PC-9 (cell line): ENCODE data around the gene TIRAP. TPM values are rescaled to one million over a fixed set of nuclear protein-coding genes. Genes with fewer than 3 reads are reported as not detected.

Source experiments
- BruUV-seq: library from RNA; stranded (reverse); fragments of 400-500 nt; replicated peaks from 2 replicates; lab custom pipeline; 2021; lab: Mats Ljungman, UMichigan
- CTCF ChIA-PET: fragments of 300-600 bp; sonication (Branson Sonifier 250); formaldehyde crosslinking; loops from one replicate; lab custom pipeline; 2022; ENCODE audit warnings: antibody characterized with exemption; lab: Charles Lee
- POLR2A ChIA-PET: fragments of 300-600 bp; sonication (Branson Sonifier 250); formaldehyde crosslinking; loops from one replicate; lab custom pipeline; 2022; ENCODE audit warnings: antibody characterized with exemption; ENCODE audit not compliant: unreplicated experiment; lab: Charles Lee
- DNase-seq, 2 experiments: peaks; one replicate each; pipeline versions ENCODE4 v3.0.0 to v3.0.0-alpha.2; 2015 to 2022; ENCODE audit warnings: mixed read lengths in 1 of 2
- H2AFZ ChIP-seq: fragments of 200-600 bp; sonication (generic); 2 replicates; pipeline ENCODE4 v1.8.1; 2017; ENCODE audit warnings: antibody characterized with exemption
- H3F3A ChIP-seq: fragments of 200-600 bp; sonication (generic); 2 replicates; pipeline ENCODE4 v1.8.1; 2017; ENCODE audit warnings: antibody characterized with exemption, mild to moderate bottlenecking, low read depth; ENCODE audit not compliant: insufficient read depth
- H3K27ac ChIP-seq: fragments of 200-600 bp; sonication (generic); 2 replicates; pipeline ENCODE4 v1.6.1; 2016; ENCODE audit warnings: mixed run types
- H3K27me3 ChIP-seq: fragments of 200-600 bp; sonication (generic); 2 replicates; pipeline ENCODE4 v1.6.1; 2016; ENCODE audit warnings: low read depth, mixed run types; ENCODE audit not compliant: insufficient read depth
- H3K36me3 ChIP-seq: fragments of 200-600 bp; sonication (generic); 2 replicates; pipeline ENCODE4 v1.6.1; 2016; ENCODE audit warnings: low read depth, mixed run types
- H3K4me1 ChIP-seq: fragments of 200-600 bp; sonication (generic); replicated peaks from 2 replicates; pipeline ENCODE4 v1.6.1; 2016; ENCODE audit warnings: mixed run types; ENCODE audit not compliant: insufficient read depth
- H3K4me2 ChIP-seq: fragments of 200-600 bp; sonication (generic); 2 replicates; pipeline ENCODE4 v1.6.1; 2017; ENCODE audit warnings: mixed run types
- H3K4me3 ChIP-seq: fragments of 200-600 bp; sonication (generic); 2 replicates; pipeline ENCODE4 v1.6.1; 2016; ENCODE audit warnings: mixed run types
- H3K79me2 ChIP-seq: fragments of 200-600 bp; sonication (generic); 2 replicates; pipeline ENCODE4 v1.6.1; 2017; ENCODE audit warnings: low read depth, mixed run types
- H3K9me2 ChIP-seq: fragments of 200-600 bp; sonication (generic); 2 replicates; pipeline ENCODE4 v1.8.1; 2017; ENCODE audit warnings: mild to moderate bottlenecking; ENCODE audit not compliant: insufficient read depth
- H3K9me3 ChIP-seq: fragments of 200-600 bp; sonication (generic); 2 replicates; pipeline ENCODE4 v1.8.1; 2016; ENCODE audit warnings: low read depth; ENCODE audit not compliant: insufficient read depth
- H4K20me1 ChIP-seq: fragments of 200-600 bp; sonication (generic); 2 replicates; pipeline ENCODE4 v1.8.1; 2017; ENCODE audit not compliant: insufficient read depth
- EZH2 ChIP-seq: fragments of 200-600 bp; sonication (generic); IDR thresholded peaks from 2 replicates; pipeline ENCODE4 v1.8.0; 2017; ENCODE audit warnings: antibody characterized with exemption, low read depth
- intact Hi-C: fragments of 100-400 bp; cut with micrococcal nuclease; formaldehyde crosslinking; loops from one replicate; pipeline ENCODE4 v1.10.0; 2022; ENCODE audit not compliant: unreplicated experiment
- total RNA-seq: library from RNA; stranded (reverse); gene quantifications from 2 replicates; pipeline ENCODE4 v1.2.3, GENCODE V29; 2021
- TF ChIP-seq, protein P1 (sequence below): fragments of 200-600 bp; sonication (generic); conservative IDR thresholded peaks from 2 replicates; pipeline ENCODE4 v1.6.1; 2017; ENCODE audit warnings: mixed run types, antibody characterized with exemption, mild to moderate bottlenecking, moderate library complexity

TIRAP gene
- total RNA-seq, 1 experiment from 2014 or later, result 12.7 TPM

DNA sequence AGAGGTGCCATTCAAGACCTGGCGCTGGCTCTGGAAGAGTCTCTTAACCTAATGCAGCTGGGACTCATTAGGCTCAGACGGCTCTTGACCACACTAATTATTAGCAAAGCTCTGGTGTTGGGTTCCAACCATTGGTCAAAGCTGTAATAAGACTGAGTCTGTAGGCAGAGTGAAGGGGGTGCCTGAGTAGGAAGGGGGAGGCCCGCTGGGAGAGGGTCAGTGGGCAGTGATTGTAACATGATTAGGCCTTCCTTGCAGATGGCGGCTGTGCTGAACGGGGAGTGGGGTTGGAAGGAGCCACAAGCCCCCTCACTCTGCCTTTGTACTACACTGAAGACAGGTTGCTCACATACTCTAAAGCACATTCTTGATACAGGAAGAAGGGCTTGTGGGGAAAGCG is 19.4 kb upstream of the TIRAP start:
- no peaks in the 10 kb centered on the region for H3K27me3 ChIP-seq
- H3K4me2 ChIP-seq, result no peak overlapping the region
- DNase-seq, result no peak
- CTCF ChIA-PET, result no interaction called here
- H3K4me1 ChIP-seq, result peaks cover 10% of the 10 kb centered on the region; the same call in 1 of the 2 replicates
- no peaks in the 10 kb centered on the region for H3K9me3 ChIP-seq
- TF ChIP-seq, protein P1, sequence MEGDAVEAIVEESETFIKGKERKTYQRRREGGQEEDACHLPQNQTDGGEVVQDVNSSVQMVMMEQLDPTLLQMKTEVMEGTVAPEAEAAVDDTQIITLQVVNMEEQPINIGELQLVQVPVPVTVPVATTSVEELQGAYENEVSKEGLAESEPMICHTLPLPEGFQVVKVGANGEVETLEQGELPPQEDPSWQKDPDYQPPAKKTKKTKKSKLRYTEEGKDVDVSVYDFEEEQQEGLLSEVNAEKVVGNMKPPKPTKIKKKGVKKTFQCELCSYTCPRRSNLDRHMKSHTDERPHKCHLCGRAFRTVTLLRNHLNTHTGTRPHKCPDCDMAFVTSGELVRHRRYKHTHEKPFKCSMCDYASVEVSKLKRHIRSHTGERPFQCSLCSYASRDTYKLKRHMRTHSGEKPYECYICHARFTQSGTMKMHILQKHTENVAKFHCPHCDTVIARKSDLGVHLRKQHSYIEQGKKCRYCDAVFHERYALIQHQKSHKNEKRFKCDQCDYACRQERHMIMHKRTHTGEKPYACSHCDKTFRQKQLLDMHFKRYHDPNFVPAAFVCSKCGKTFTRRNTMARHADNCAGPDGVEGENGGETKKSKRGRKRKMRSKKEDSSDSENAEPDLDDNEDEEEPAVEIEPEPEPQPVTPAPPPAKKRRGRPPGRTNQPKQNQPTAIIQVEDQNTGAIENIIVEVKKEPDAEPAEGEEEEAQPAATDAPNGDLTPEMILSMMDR, result no peak
- TF ChIP-seq EZH2, result no peak
- H3K4me3 ChIP-seq, result no peak overlapping the region
- no peaks in the 10 kb centered on the region for H3K9me2 ChIP-seq
- POLR2A ChIA-PET, result interaction anchor here (0.7 kb wide), 1 partner anchor 33 kb away, joined by 5 read pairs; no protein-coding TSS in a partner anchor
- H3K27ac ChIP-seq, result no peak overlapping the region
- peaks cover 46% of the 10 kb centered on the region for H3K36me3 ChIP-seq
- peaks cover 22% of the 10 kb centered on the region for H3K79me2 ChIP-seq
- no TSS peak for BruUV-seq
- intact Hi-C loops, result loop anchor here (10.0 kb wide), 1 partner anchor 339 kb away; no protein-coding TSS in a partner anchor
- H2AFZ ChIP-seq, result no peak overlapping the region
- H4K20me1 ChIP-seq, result peaks cover 12% of the 10 kb centered on the region; the same call in 1 of the 2 replicates
- H3F3A ChIP-seq, result peaks cover 14% of the 10 kb centered on the region

DNA sequence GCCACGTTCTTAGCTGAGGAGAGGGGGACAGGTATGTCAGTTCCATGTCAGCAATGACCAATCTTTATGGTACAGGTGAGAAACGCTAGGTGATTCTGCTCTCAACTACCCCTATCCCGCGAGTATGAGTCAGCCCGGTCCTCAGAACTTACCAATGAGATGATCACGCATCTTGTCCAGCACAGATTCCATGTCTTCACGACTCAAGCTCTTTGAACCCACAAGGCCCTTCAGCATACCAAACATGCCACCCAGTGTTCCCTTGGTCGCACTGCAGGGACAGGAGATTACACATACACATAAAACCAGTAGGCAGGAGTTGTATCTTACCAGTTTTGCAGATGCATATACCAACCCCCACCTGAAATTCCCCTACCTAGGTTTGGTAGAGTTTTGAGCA is 17.1 kb upstream of the TIRAP start:
- ChIA-PET CTCF (interaction anchor here (0.6 kb wide), 1 partner anchor 78 kb away, joined by 4 read pairs; no protein-coding TSS in a partner anchor), POLR2A (no interaction called here)
- no peak for TF ChIP-seq EZH2
- TF ChIP-seq, protein P1, result no peak
- no peak overlapping the region for H2AFZ ChIP-seq
- no peak overlapping the region for H3K27ac ChIP-seq
- peaks cover 4% of the 10 kb centered on the region; the same call in 1 of the 2 replicates for H3F3A ChIP-seq
- no peaks in the 10 kb centered on the region for H3K27me3 ChIP-seq
- H3K9me3 ChIP-seq, result no peaks in the 10 kb centered on the region
- peaks cover 42% of the 10 kb centered on the region for H3K79me2 ChIP-seq
- H3K36me3 ChIP-seq, result peaks cover 46% of the 10 kb centered on the region
- H3K4me2 ChIP-seq, result no peak overlapping the region
- peak in 1 of 2 experiments; percentile 32 for DNase-seq
- no peak overlapping the region for H3K4me3 ChIP-seq
- H4K20me1 ChIP-seq, result peaks cover 7% of the 10 kb centered on the region; the same call in 1 of the 2 replicates
- BruUV-seq, result no TSS peak
- peaks cover 18% of the 10 kb centered on the region for H3K4me1 ChIP-seq
- intact Hi-C loops, result loop anchor here (10.0 kb wide), 1 partner anchor 341 kb away; no protein-coding TSS in a partner anchor
- no peaks in the 10 kb centered on the region for H3K9me2 ChIP-seq

DNA sequence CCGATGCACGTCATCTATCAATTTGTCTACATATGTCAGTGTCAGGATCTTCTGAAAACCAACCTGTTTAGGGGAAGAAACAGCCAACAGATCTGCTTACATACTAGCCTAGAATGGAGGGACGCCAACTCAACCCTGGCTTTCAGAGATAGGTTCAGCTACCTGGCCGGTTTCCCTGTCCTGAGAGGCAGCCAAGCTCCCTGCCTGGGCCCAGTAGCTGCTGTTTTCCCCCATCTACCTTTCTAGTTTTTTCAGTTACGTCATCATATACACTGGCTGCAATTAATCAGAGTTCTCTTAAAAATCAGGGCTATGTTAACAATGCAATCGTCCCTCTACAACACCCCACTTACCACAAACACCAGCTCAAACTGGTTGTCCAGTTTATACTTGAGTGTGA is 15.2 kb upstream of the TIRAP start:
- peak overlapping the region; percentile 63; the same call in 1 of the 2 replicates for H3K27ac ChIP-seq
- no peaks in the 10 kb centered on the region for H3K27me3 ChIP-seq
- peaks cover 18% of the 10 kb centered on the region for H3K4me1 ChIP-seq
- DNase-seq, result peak in 1 of 2 experiments; percentile 20
- TF ChIP-seq EZH2, result no peak
- TF ChIP-seq, protein P1, result no peak
- H2AFZ ChIP-seq, result no peak overlapping the region
- no peaks in the 10 kb centered on the region for H3K9me2 ChIP-seq
- H3K4me3 ChIP-seq, result peak overlapping the region; percentile 95
- peaks cover 44% of the 10 kb centered on the region for H3K79me2 ChIP-seq
- H3K36me3 ChIP-seq, result peaks cover 49% of the 10 kb centered on the region
- intact Hi-C loops, result loop anchor here (1.0 to 10.0 kb wide), 2 partner anchors 56 to 343 kb away; partner anchors contain the start of genes FAM118B and RPUSD4
- no peaks in the 10 kb centered on the region for H3F3A ChIP-seq
- H4K20me1 ChIP-seq, result 0 out of 2 replicates have a peak, but pooled peaks cover 4% of the 10 kb centered on the region
- BruUV-seq, result no TSS peak
- H3K9me3 ChIP-seq, result no peaks in the 10 kb centered on the region
- peak overlapping the region; percentile 91 for H3K4me2 ChIP-seq
- ChIA-PET POLR2A (interaction anchor here (0.6 kb wide), 1 partner anchor 218 kb away, joined by 7 read pairs; no protein-coding TSS in a partner anchor), CTCF (no interaction called here)
